Endothelial cell of umbilical vein (primary cell): ENCODE results near the gene FAM83F. TPM values are rescaled to one million over a fixed set of nuclear protein-coding genes. Genes with fewer than 3 reads are reported as not detected.
A peak's percentile ranks its signal among the peaks of the same experiment; 100 is the strongest.

ENCODE experiments used
- BruUV-seq: library from RNA; stranded (reverse); fragments of 400-500 nt; replicated peaks from 2 replicates; lab custom pipeline; 2021; lab: Mats Ljungman, UMichigan
- CTCF ChIA-PET: fragments of 300-600, 350-600 bp; sonication (Branson Sonifier 250); formaldehyde crosslinking; loops from one replicate; lab custom pipeline; 2021; ENCODE audit warnings: antibody characterized with exemption, inconsistent platforms; lab: Charles Lee
- POLR2A ChIA-PET: fragments of 300-600, 350-600 bp; sonication (Branson Sonifier 250); formaldehyde crosslinking; loops from one replicate; lab custom pipeline; 2021; ENCODE audit warnings: antibody characterized with exemption, inconsistent platforms; lab: Charles Lee
- DNase-seq: peaks from one replicate; pipeline ENCODE4 v3.0.0-alpha.2; 2011; ENCODE audit warnings: low read depth, low spot score
- FAIRE-seq: peaks from 2 replicates; lab custom pipeline; 2011; peaks lifted over from hg19 to GRCh38; lab: Jason Lieb, UNC
- H2AFZ ChIP-seq: 2 replicates; pipeline ENCODE4 v1.6.0; 2012; ENCODE audit warnings: low read depth, low read length, control low read depth, inconsistent platforms
- H3K27ac ChIP-seq: 2 replicates; pipeline ENCODE4 v1.5.1; 2011; ENCODE audit warnings: low read depth, mild to moderate bottlenecking, control low read depth, low read length, moderate library complexity; ENCODE audit not compliant: insufficient read depth
- H3K27me3 ChIP-seq, 2 experiments: 2 replicates each; pipeline versions ENCODE4 v1.6.0 to v1.6.1; 2011; ENCODE audit warnings: low read length in 2 of 2, mixed read lengths in 1 of 2; ENCODE audit not compliant: control insufficient read depth in 2 of 2, insufficient read depth in 2 of 2
- H3K36me3 ChIP-seq, 2 experiments: 2 replicates in 1 of 2; 3 replicates in 1 of 2; pipeline ENCODE4 v1.5.1; 2011; ENCODE audit warnings: low read length in 2 of 2, mild to moderate bottlenecking in 1 of 2, moderate library complexity in 1 of 2; ENCODE audit not compliant: control insufficient read depth in 2 of 2, insufficient read depth in 2 of 2; ENCODE audit errors: extremely low read depth in 1 of 2
- H3K4me1 ChIP-seq: 3 replicates; pipeline ENCODE4 v1.5.1; 2011; ENCODE audit warnings: mild to moderate bottlenecking, low read length; ENCODE audit not compliant: control insufficient read depth, insufficient read depth; ENCODE audit errors: extremely low read depth
- H3K4me2 ChIP-seq: 2 replicates; pipeline ENCODE4 v1.6.1; 2011; ENCODE audit warnings: low read length, control low read depth, mixed read lengths; ENCODE audit not compliant: insufficient read depth
- H3K4me3 ChIP-seq, 3 experiments: fragments of 200-600 bp in 1 of 3; sonication (generic), shearing (Covaris generic) in 1 of 3; replicated peaks in 1 of 3; 2 replicates each; pipeline ENCODE4 v1.5.1; 2011 to 2016; ENCODE audit warnings: control low read depth in 3 of 3, low read length in 3 of 3, mild to moderate bottlenecking in 2 of 3, inconsistent platforms in 1 of 3, low read depth in 1 of 3, moderate library complexity in 1 of 3; ENCODE audit not compliant: insufficient read depth in 1 of 3
- H3K79me2 ChIP-seq: 2 replicates; pipeline ENCODE4 v1.6.0; 2012; ENCODE audit warnings: low read length, inconsistent platforms; ENCODE audit not compliant: control insufficient read depth, insufficient read depth
- H3K9ac ChIP-seq: replicated peaks from 2 replicates; pipeline ENCODE3; 2011; ENCODE audit warnings: low read length, control low read depth; ENCODE audit not compliant: insufficient read depth; ENCODE audit errors: extremely low read depth
- H3K9me1 ChIP-seq: replicated peaks from 3 replicates; pipeline ENCODE4 v1.6.0; 2011; ENCODE audit warnings: mild to moderate bottlenecking, low read length; ENCODE audit not compliant: control insufficient read depth, insufficient read depth; ENCODE audit errors: extremely low read depth
- H3K9me3 ChIP-seq: replicated peaks from 2 replicates; pipeline ENCODE4 v1.5.1; 2012; ENCODE audit warnings: low read length, inconsistent platforms; ENCODE audit not compliant: control insufficient read depth, insufficient read depth
- H4K20me1 ChIP-seq: replicated peaks from 2 replicates; pipeline ENCODE3; 2011; ENCODE audit warnings: mild to moderate bottlenecking, low read length; ENCODE audit not compliant: control insufficient read depth, insufficient read depth; ENCODE audit errors: extremely low read depth
- CTCF ChIP-seq, 2 donors: IDR thresholded peaks; 1 replicate in 1 of 2; 2 replicates in 1 of 2; pipeline ENCODE4 v1.5.1; 2011; ENCODE audit warnings: low read length in 2 of 2, mild to moderate bottlenecking in 2 of 2, moderate library complexity in 2 of 2, control low read depth in 1 of 2, inconsistent platforms in 1 of 2, low read depth in 1 of 2; ENCODE audit not compliant: insufficient read depth in 1 of 2; ENCODE audit errors: extremely low read depth in 1 of 2
- EZH2 ChIP-seq: IDR thresholded peaks from 2 replicates; pipeline ENCODE4 v1.6.1; 2012; ENCODE audit warnings: borderline replicate concordance, low read depth, mild to moderate bottlenecking, moderate library complexity, low read length, inconsistent platforms; ENCODE audit not compliant: severe bottlenecking
- FOS ChIP-seq: IDR thresholded peaks from 2 replicates; pipeline ENCODE4 v1.6.1; 2011; ENCODE audit warnings: mild to moderate bottlenecking, low read length, moderate library complexity, borderline replicate concordance; ENCODE audit not compliant: insufficient read depth
- GATA2 ChIP-seq: IDR thresholded peaks from 2 replicates; pipeline ENCODE4 v1.7.0; 2011; ENCODE audit warnings: low read depth, mild to moderate bottlenecking, moderate library complexity, mixed read lengths, low read length; ENCODE audit not compliant: insufficient read length, insufficient read depth
- JUN ChIP-seq: IDR thresholded peaks from 2 replicates; pipeline ENCODE4 v1.6.1; 2011; ENCODE audit warnings: borderline replicate concordance, low read depth; ENCODE audit not compliant: insufficient read length, insufficient read depth
- MAX ChIP-seq: IDR thresholded peaks from 2 replicates; pipeline ENCODE4 v1.6.1; 2011; ENCODE audit not compliant: insufficient read depth, insufficient read length
- MYC ChIP-seq: IDR thresholded peaks from one replicate; pipeline ENCODE4 v1.6.1; 2011; ENCODE audit warnings: mild to moderate bottlenecking, low read depth, low read length
- POLR2A ChIP-seq: IDR thresholded peaks from 2 replicates; pipeline ENCODE4 v1.6.1; 2012; ENCODE audit warnings: low read depth, mild to moderate bottlenecking, control low read depth, low read length
- POLR2AphosphoS5 ChIP-seq: IDR thresholded peaks from 2 replicates; pipeline ENCODE4 v1.6.1; 2012; ENCODE audit warnings: low read depth, mild to moderate bottlenecking, control low read depth, low read length, moderate library complexity; ENCODE audit not compliant: insufficient read depth
- dilution Hi-C: fragments of 300-500 bp; cut with MboI; formaldehyde crosslinking; loops from one replicate; pipeline ENCODE4 v1.15.0; 2019; ENCODE audit warnings: low sequenced_read_pairs; ENCODE audit not compliant: extremely low pct_ligation_motif_present
- intact Hi-C: fragments of 100-400 bp; cut with micrococcal nuclease; formaldehyde crosslinking; loops from one replicate; pipeline ENCODE4 v1.10.0; 2022
- polyA plus RNA-seq, 4 experiments: library from polyadenylated mRNA; depleted of rRNA in 3 of 4; stranded (reverse) in 3 of 4; unstranded in 1 of 4; fragments of >200 nt; gene quantifications; 2 replicates each; pipeline versions ENCODE4 v1.2.1 to v1.2.3, GENCODE V29; 2011 to 2012; ENCODE audit warnings: missing spikeins in 1 of 4
- total RNA-seq: library from RNA; stranded (reverse); gene quantifications from 2 replicates; pipeline ENCODE4 v1.2.3, GENCODE V29; 2021

Gene FAM83F
- total and polyA plus RNA-seq, 2 donors (not counting 3 experiments of a cell fraction or from before 2014, with no cell fraction given), result not detected

- Histone ChIP-seq H3K4me3 (no peak within 1 kb of the TSS), H3K79me2 (no peaks in the 10 kb centered on the region), H3K4me1 (peaks cover 3% of the 10 kb centered on the region), H3K36me3 (no peaks in the 10 kb centered on the region), H3K9me1 (no peaks in the 10 kb centered on the region), H3K27ac (no peak within 1 kb of the TSS), H3K9ac (no peak within 1 kb of the TSS), H2AFZ (peak within 1 kb of the TSS; percentile 39), H3K27me3 (no peaks in the 10 kb centered on the region), H4K20me1 (no peaks in the 10 kb centered on the region), H3K4me2 (no peak within 1 kb of the TSS), H3K9me3 (no peaks in the 10 kb centered on the region)
- TF ChIP-seq POLR2AphosphoS5 (no peak), CTCF (IDR thresholded peaks at IDR 0.05; ENCODE audit: extremely low read depth in 1 of 2, insufficient read depth in 1 of 2, low read depth in 1 of 2, low read length in 2 of 2) (peak in 1 of 2 donors; percentile 22), EZH2 (no peak), MYC (no peak), MAX (no peak), JUN (peak; percentile 11), POLR2A (no peak), FOS (peak; percentile 74), GATA2 (no peak)
- peak; percentile 55 for FAIRE-seq
- POLR2A ChIA-PET, result no interaction called here
- CTCF ChIA-PET, result interaction anchor here (0.6 to 2.0 kb wide), 3 partner anchors 17 to 418 kb away, joined by 3 to 10 read pairs (median 4); no protein-coding TSS in a partner anchor
- TSS peak; percentile 14 for BruUV-seq
- intact Hi-C loops, result loop anchor here (2.0 kb wide), 1 partner anchor 65 kb away; no protein-coding TSS in a partner anchor
- dilution Hi-C loops, result no loop called here
- DNase-seq, result peak; percentile 40
Measured at GRCh38 chr22:39959640-39960447, 34.9 kb upstream of the FAM83F start, which contains the start of gene TMA7B. TMA7B (plus strand) TSS chr22:39960397; CDS start chr22:39964375, 3,978 bp downstream.
